Hepatocyte (in vitro differentiated cells): ENCODE data around the gene GON4L. TPM values are rescaled to one million over a fixed set of nuclear protein-coding genes. Genes with fewer than 3 reads are reported as not detected.

Experiments
- DNase-seq: peaks from one replicate; pipeline ENCODE4 v3.0.0-alpha.2; 2016; ENCODE audit warnings: low spot score
- H2AFZ ChIP-seq: fragments of 200-600 bp; sonication (generic); 2 replicates; pipeline ENCODE4 v1.6.0; 2016; ENCODE audit warnings: antibody characterized with exemption, mild to moderate bottlenecking
- H3K27ac ChIP-seq: fragments of 200-600 bp; sonication (generic); 2 replicates; pipeline ENCODE4 v1.5.1; 2016; ENCODE audit warnings: mild to moderate bottlenecking
- H3K27me3 ChIP-seq: fragments of 200-600 bp; sonication (generic); 2 replicates; pipeline ENCODE4 v1.6.1; 2016
- H3K36me3 ChIP-seq: fragments of 200-600 bp; sonication (generic); replicated peaks from 2 replicates; pipeline ENCODE4 v1.5.1; 2016; ENCODE audit warnings: low read depth; ENCODE audit not compliant: insufficient read depth
- H3K4me1 ChIP-seq: fragments of 200-600 bp; sonication (generic); 2 replicates; pipeline ENCODE4 v1.5.1; 2016; ENCODE audit warnings: mild to moderate bottlenecking, moderate library complexity; ENCODE audit not compliant: insufficient read depth
- H3K4me2 ChIP-seq: fragments of 200-600 bp; sonication (generic); 2 replicates; pipeline ENCODE4 v1.6.0; 2016
- H3K4me3 ChIP-seq: fragments of 200-600 bp; sonication (generic); 2 replicates; pipeline ENCODE4 v1.5.1; 2016; ENCODE audit warnings: mild to moderate bottlenecking
- H3K79me2 ChIP-seq: fragments of 200-600 bp; sonication (generic); 2 replicates; pipeline ENCODE4 v1.6.0; 2017; ENCODE audit warnings: mild to moderate bottlenecking
- H3K9me2 ChIP-seq: fragments of 200-600 bp; sonication (generic); replicated peaks from 2 replicates; pipeline ENCODE4 v1.6.0; 2017; ENCODE audit warnings: mild to moderate bottlenecking; ENCODE audit not compliant: insufficient read depth
- H3K9me3 ChIP-seq: fragments of 200-600 bp; sonication (generic); 2 replicates; pipeline ENCODE4 v1.5.1; 2016; ENCODE audit warnings: low read depth, mild to moderate bottlenecking
- H4K20me1 ChIP-seq: fragments of 200-600 bp; sonication (generic); 2 replicates; pipeline ENCODE4 v1.6.0; 2016; ENCODE audit warnings: mild to moderate bottlenecking; ENCODE audit not compliant: insufficient read depth, poor library complexity, severe bottlenecking
- CTCF ChIP-seq: fragments of 200-600 bp; sonication (generic); IDR thresholded peaks from 2 replicates; pipeline ENCODE4 v1.5.1; 2016; ENCODE audit warnings: antibody characterized with exemption, mild to moderate bottlenecking; ENCODE audit not compliant: poor library complexity
- EZH2 ChIP-seq: fragments of 200-600 bp; sonication (generic); IDR thresholded peaks from 2 replicates; pipeline ENCODE4 v1.6.1; 2016; ENCODE audit warnings: antibody characterized with exemption, mild to moderate bottlenecking, borderline replicate concordance
- EZH2phosphoT487 ChIP-seq: fragments of 200-600 bp; sonication (generic); IDR thresholded peaks from one replicate; pipeline ENCODE4 v1.6.1; 2018; ENCODE audit warnings: antibody characterized with exemption, mild to moderate bottlenecking, low read depth, moderate library complexity; ENCODE audit not compliant: unreplicated experiment, severe bottlenecking
- WGBS: methylation state at CpG from one replicate; pipeline ENCODE4 v1.1.6; 2016; ENCODE audit warnings: low lambda C conversion rate; ENCODE audit errors: missing lambda C conversion rate; 5-methylcytosine and 5-hydroxymethylcytosine counted together
- polyA plus RNA-seq: library from polyadenylated mRNA; unstranded; fragments of >200 nt; fragmentation: Nextera tagmentation; extraction: Ambion mirVana; gene quantifications from 2 replicates; pipeline ENCODE4 v1.2.1, GENCODE V29; 2016
- total RNA-seq: library from RNA; depleted of rRNA; stranded (reverse); fragments of >200 nt; gene quantifications from 2 replicates; pipeline ENCODE4 v1.2.3, GENCODE V29; 2014

The GON4L gene
- total and polyA plus RNA-seq, 2 experiments from 2014 or later = 20.8 to 33.3 TPM

DNA sequence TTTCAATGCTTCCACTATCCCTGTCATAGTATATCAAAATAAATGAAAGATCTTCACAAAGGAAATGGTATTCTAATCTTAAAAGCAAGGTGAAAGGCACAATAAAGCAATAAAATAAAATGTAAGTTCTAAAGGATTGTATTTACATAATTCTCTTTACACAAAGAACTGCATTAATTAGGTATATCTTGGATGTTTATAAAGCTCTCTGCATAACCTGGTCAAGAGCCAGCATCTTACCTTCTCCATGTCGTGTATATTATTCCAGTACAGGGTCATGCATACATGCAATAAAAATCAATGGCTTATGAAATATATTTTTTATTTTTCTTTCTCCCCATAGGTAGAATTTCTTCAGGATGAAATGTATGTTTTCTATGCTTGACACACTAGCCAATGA lies 63.8 kb downstream of the GON4L start:
- DNase-seq = no peak
- no peaks in the 10 kb centered on the region for H3K27me3 ChIP-seq
- no peak overlapping the region for H2AFZ ChIP-seq
- H3K9me3 ChIP-seq = no peaks in the 10 kb centered on the region
- no peak for TF ChIP-seq EZH2phosphoT487
- no peak overlapping the region for H3K4me3 ChIP-seq
- H3K4me1 ChIP-seq = no peaks in the 10 kb centered on the region
- H3K4me2 ChIP-seq = no peak overlapping the region
- H3K79me2 ChIP-seq = no peaks in the 10 kb centered on the region
- no peaks in the 10 kb centered on the region for H3K9me2 ChIP-seq
- no peaks in the 10 kb centered on the region for H4K20me1 ChIP-seq
- WGBS = 88% methylated on average over 1 of the region's 1 CpG
- H3K27ac ChIP-seq = no peak overlapping the region
- H3K36me3 ChIP-seq = no peaks in the 10 kb centered on the region

- no peaks in the 10 kb centered on the region for H3K9me2 ChIP-seq
- TF ChIP-seq EZH2phosphoT487 (no peak), CTCF (no peak), EZH2 (no peak)
- H3K36me3 ChIP-seq = peaks cover 4% of the 10 kb centered on the region
- H3K27ac ChIP-seq = no peak overlapping the region
- H3K4me1 ChIP-seq = no peaks in the 10 kb centered on the region
- H3K9me3 ChIP-seq = no peaks in the 10 kb centered on the region
- H3K4me3 ChIP-seq = no peak overlapping the region
- no peaks in the 10 kb centered on the region for H3K27me3 ChIP-seq
- H4K20me1 ChIP-seq = no peaks in the 10 kb centered on the region
- 100% methylated on average over 3 of the region's 3 CpGs for WGBS
- no peaks in the 10 kb centered on the region for H3K79me2 ChIP-seq
- no peak for DNase-seq
- H3K4me2 ChIP-seq = no peak overlapping the region
- no peak overlapping the region for H2AFZ ChIP-seq
Observed at GRCh38 chr1:155777582-155777981, 79.4 kb downstream of the GON4L start.

- no peaks in the 10 kb centered on the region for H4K20me1 ChIP-seq
- 98% methylated on average over 4 of the region's 4 CpGs for WGBS
- no peak overlapping the region for H2AFZ ChIP-seq
Observed at GRCh38 chr1:155776414-155776813, 80.6 kb downstream of the GON4L start.

GRCh38 chr1:155773221-155773620 lies 83.8 kb downstream of the GON4L start:
- Histone ChIP-seq H3K4me2 (no peak overlapping the region), H3K4me1 (no peaks in the 10 kb centered on the region), H3K9me2 (no peaks in the 10 kb centered on the region), H3K4me3 (no peak overlapping the region), H3K9me3 (no peaks in the 10 kb centered on the region), H3K36me3 (peaks cover 4% of the 10 kb centered on the region), H4K20me1 (no peaks in the 10 kb centered on the region), H2AFZ (no peak overlapping the region), H3K79me2 (no peaks in the 10 kb centered on the region), H3K27me3 (no peaks in the 10 kb centered on the region), H3K27ac (peak overlapping the region; percentile 63)
- DNase-seq = no peak
- WGBS = 75% methylated on average over 2 of the region's 2 CpGs
- TF ChIP-seq CTCF = no peak
- no peak for TF ChIP-seq EZH2
- TF ChIP-seq EZH2phosphoT487 = no peak

More at GRCh38 chr1:155776414-155776813, 80.6 kb downstream of the GON4L start:
- Histone ChIP-seq H3K36me3 (peaks cover 4% of the 10 kb centered on the region), H3K27ac (no peak overlapping the region), H3K4me2 (no peak overlapping the region), H3K9me3 (no peaks in the 10 kb centered on the region), H3K9me2 (no peaks in the 10 kb centered on the region), H3K27me3 (no peaks in the 10 kb centered on the region), H3K4me3 (no peak overlapping the region), H3K4me1 (no peaks in the 10 kb centered on the region), H3K79me2 (no peaks in the 10 kb centered on the region)
- no peak for DNase-seq
- no peak for TF ChIP-seq CTCF
- no peak for TF ChIP-seq EZH2
- TF ChIP-seq EZH2phosphoT487 = no peak
